Liver (tissue), 9 donors: Measurements from ENCODE around the gene PDE9A. TPM values are rescaled to one million over a fixed set of nuclear protein-coding genes. Genes with fewer than 3 reads are reported as not detected.

Experiments used
- DNase-seq: peaks from one replicate; pipeline ENCODE4 v3.0.0-alpha.2; 2017; ENCODE audit warnings: low spot score
- H3K27ac ChIP-seq, 2 donors: one replicate each; pipeline ENCODE4 v1.7.0; 2013; ENCODE audit warnings: inconsistent platforms in 2 of 2, low read length in 2 of 2, control low read depth in 1 of 2, low read depth in 1 of 2, mild to moderate bottlenecking in 1 of 2
- H3K27me3 ChIP-seq, 4 donors: one replicate each; pipeline versions ENCODE4 v1.6.1 to v1.7.0; 2013; ENCODE audit warnings: low read length in 3 of 4, inconsistent platforms in 1 of 4, mild to moderate bottlenecking in 1 of 4, moderate library complexity in 1 of 4; ENCODE audit not compliant: control insufficient read depth in 4 of 4, insufficient read depth in 4 of 4
- H3K36me3 ChIP-seq, 4 donors: one replicate each; pipeline versions ENCODE4 v1.6.1 to v1.7.0; 2013; ENCODE audit warnings: low read length in 3 of 4, mild to moderate bottlenecking in 3 of 4, low read depth in 1 of 4, moderate library complexity in 1 of 4; ENCODE audit not compliant: control insufficient read depth in 4 of 4, insufficient read depth in 3 of 4
- H3K4me1 ChIP-seq, 4 donors: one replicate each; pipeline versions ENCODE4 v1.6.1 to v1.7.0; 2013; ENCODE audit warnings: low read length in 3 of 4, mild to moderate bottlenecking in 3 of 4, moderate library complexity in 1 of 4; ENCODE audit not compliant: control insufficient read depth in 4 of 4, insufficient read depth in 4 of 4
- H3K4me3 ChIP-seq, 3 donors: one replicate each; pipeline versions ENCODE4 v1.6.1 to v1.7.0; 2013; ENCODE audit warnings: low read length in 3 of 3, control low read depth in 1 of 3, low read depth in 1 of 3, mild to moderate bottlenecking in 1 of 3
- H3K9ac ChIP-seq, 2 donors: one replicate each; pipeline ENCODE4 v1.7.0; 2013; ENCODE audit warnings: low read length in 2 of 2, mild to moderate bottlenecking in 2 of 2, moderate library complexity in 2 of 2, control low read depth in 1 of 2, low read depth in 1 of 2
- H3K9me3 ChIP-seq, 4 donors: one replicate each; pipeline versions ENCODE4 v1.6.1 to v1.7.0; 2013; ENCODE audit warnings: low read length in 3 of 4; ENCODE audit not compliant: control insufficient read depth in 4 of 4
- ATF3 ChIP-seq: IDR thresholded peaks from 2 replicates; pipeline ENCODE4 v1.6.1; 2016; ENCODE audit warnings: antibody characterized with exemption
- EGR1 ChIP-seq, 2 donors: IDR thresholded peaks; 2 replicates each; pipeline ENCODE4 v1.6.1; 2016 to 2018; ENCODE audit warnings: antibody characterized with exemption in 2 of 2, low read depth in 2 of 2
- FOXA1 ChIP-seq: IDR thresholded peaks from 2 replicates; pipeline ENCODE4 v1.6.1; 2016; ENCODE audit warnings: antibody characterized with exemption
- FOXA2 ChIP-seq: IDR thresholded peaks from 2 replicates; pipeline ENCODE4 v1.6.1; 2016; ENCODE audit warnings: antibody characterized with exemption
- GABPA ChIP-seq, 2 donors: IDR thresholded peaks in 1 of 2; conservative IDR thresholded peaks in 1 of 2; 2 replicates each; pipeline ENCODE4 v1.6.1; 2016; ENCODE audit warnings: antibody characterized with exemption in 2 of 2, mild to moderate bottlenecking in 1 of 2, moderate library complexity in 1 of 2
- HNF4A ChIP-seq, 2 donors: conservative IDR thresholded peaks; 2 replicates each; pipeline ENCODE4 v1.6.1; 2016; ENCODE audit warnings: antibody characterized with exemption in 2 of 2, mild to moderate bottlenecking in 2 of 2
- HNF4G ChIP-seq: IDR thresholded peaks from 2 replicates; pipeline ENCODE4 v1.6.1; 2016; ENCODE audit warnings: antibody characterized with exemption
- JUND ChIP-seq, 2 donors: IDR thresholded peaks; 2 replicates each; pipeline ENCODE4 v1.6.1; 2016; ENCODE audit warnings: antibody characterized with exemption in 2 of 2
- NR2F2 ChIP-seq: IDR thresholded peaks from 2 replicates; pipeline ENCODE4 v1.6.1; 2016; ENCODE audit warnings: antibody characterized with exemption
- RAD21 ChIP-seq, 2 donors: IDR thresholded peaks; 2 replicates each; pipeline ENCODE4 v1.6.1; 2016; ENCODE audit warnings: antibody characterized with exemption in 2 of 2, mild to moderate bottlenecking in 2 of 2
- RXRA ChIP-seq, 2 donors: IDR thresholded peaks; 2 replicates each; pipeline ENCODE4 v1.6.1; 2017 to 2018; ENCODE audit warnings: antibody characterized with exemption in 2 of 2, mild to moderate bottlenecking in 1 of 2
- SP1 ChIP-seq: IDR thresholded peaks from 2 replicates; pipeline ENCODE4 v1.6.1; 2018; ENCODE audit warnings: antibody characterized with exemption, mild to moderate bottlenecking
- TAF1 ChIP-seq: conservative IDR thresholded peaks from 2 replicates; pipeline ENCODE4 v1.6.1; 2016; ENCODE audit warnings: antibody characterized with exemption, mild to moderate bottlenecking
- YY1 ChIP-seq: IDR thresholded peaks from 2 replicates; pipeline ENCODE4 v1.6.1; 2016; ENCODE audit warnings: antibody characterized with exemption, mild to moderate bottlenecking
- ZBTB33 ChIP-seq: IDR thresholded peaks from 2 replicates; pipeline ENCODE4 v1.6.1; 2016; ENCODE audit warnings: antibody characterized with exemption
- WGBS: extraction: QIAGEN DNeasy Blood & Tissue Kit; methylation state at CpG from one replicate; pipeline ENCODE4 v1.1.7; 2013; 5-methylcytosine and 5-hydroxymethylcytosine counted together
- polyA plus RNA-seq, 2 donors: library from polyadenylated mRNA; stranded (reverse) in 1 of 2; unstranded in 1 of 2; fragments of 200-250 nt in 1 of 2; fragments of >200 nt in 1 of 2; fragmentation: Nextera tagmentation in 1 of 2; extraction: Ambion mirVana in 1 of 2; gene quantifications; one replicate each; pipeline versions ENCODE4 v1.2.1 to v1.2.3, GENCODE V29; 2013 to 2015
- total RNA-seq, 2 donors: library from RNA; depleted of rRNA; stranded (reverse); fragments of >200 nt; gene quantifications; one replicate each; pipeline ENCODE4 v1.2.3, GENCODE V29; 2014
- TF ChIP-seq, protein P1 (sequence below): IDR thresholded peaks from 2 replicates; pipeline ENCODE4 v1.6.1; 2016; ENCODE audit warnings: antibody characterized with exemption, mild to moderate bottlenecking
- TF ChIP-seq, protein P2 (sequence below): fragments of 150-350 bp; IDR thresholded peaks from 2 replicates; pipeline ENCODE4 v1.5.1; 2017; ENCODE audit warnings: improper control_type of control experiment, low read depth, low read length; ENCODE audit not compliant: missing input control
- TF ChIP-seq, protein P3 (sequence below): IDR thresholded peaks from 2 replicates; pipeline ENCODE4 v1.6.1; 2016; ENCODE audit warnings: antibody characterized with exemption
- donor health status: healthy.
- donor health status: healthy.
- donor health status: healthy.
- donor health status: healthy.
- donor health status: healthy.

Gene PDE9A
- total and polyA plus RNA-seq, 4 donors, result 1.5 to 4.2 (median 2.7) TPM

- TF ChIP-seq, protein P1, sequence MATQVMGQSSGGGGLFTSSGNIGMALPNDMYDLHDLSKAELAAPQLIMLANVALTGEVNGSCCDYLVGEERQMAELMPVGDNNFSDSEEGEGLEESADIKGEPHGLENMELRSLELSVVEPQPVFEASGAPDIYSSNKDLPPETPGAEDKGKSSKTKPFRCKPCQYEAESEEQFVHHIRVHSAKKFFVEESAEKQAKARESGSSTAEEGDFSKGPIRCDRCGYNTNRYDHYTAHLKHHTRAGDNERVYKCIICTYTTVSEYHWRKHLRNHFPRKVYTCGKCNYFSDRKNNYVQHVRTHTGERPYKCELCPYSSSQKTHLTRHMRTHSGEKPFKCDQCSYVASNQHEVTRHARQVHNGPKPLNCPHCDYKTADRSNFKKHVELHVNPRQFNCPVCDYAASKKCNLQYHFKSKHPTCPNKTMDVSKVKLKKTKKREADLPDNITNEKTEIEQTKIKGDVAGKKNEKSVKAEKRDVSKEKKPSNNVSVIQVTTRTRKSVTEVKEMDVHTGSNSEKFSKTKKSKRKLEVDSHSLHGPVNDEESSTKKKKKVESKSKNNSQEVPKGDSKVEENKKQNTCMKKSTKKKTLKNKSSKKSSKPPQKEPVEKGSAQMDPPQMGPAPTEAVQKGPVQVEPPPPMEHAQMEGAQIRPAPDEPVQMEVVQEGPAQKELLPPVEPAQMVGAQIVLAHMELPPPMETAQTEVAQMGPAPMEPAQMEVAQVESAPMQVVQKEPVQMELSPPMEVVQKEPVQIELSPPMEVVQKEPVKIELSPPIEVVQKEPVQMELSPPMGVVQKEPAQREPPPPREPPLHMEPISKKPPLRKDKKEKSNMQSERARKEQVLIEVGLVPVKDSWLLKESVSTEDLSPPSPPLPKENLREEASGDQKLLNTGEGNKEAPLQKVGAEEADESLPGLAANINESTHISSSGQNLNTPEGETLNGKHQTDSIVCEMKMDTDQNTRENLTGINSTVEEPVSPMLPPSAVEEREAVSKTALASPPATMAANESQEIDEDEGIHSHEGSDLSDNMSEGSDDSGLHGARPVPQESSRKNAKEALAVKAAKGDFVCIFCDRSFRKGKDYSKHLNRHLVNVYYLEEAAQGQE, result peak; percentile 67
- TF ChIP-seq FOXA1, result peak; percentile 81
Observed at GRCh38 chr21:42737951-42738590, 84.7 kb downstream of the PDE9A start (continued).

DNA sequence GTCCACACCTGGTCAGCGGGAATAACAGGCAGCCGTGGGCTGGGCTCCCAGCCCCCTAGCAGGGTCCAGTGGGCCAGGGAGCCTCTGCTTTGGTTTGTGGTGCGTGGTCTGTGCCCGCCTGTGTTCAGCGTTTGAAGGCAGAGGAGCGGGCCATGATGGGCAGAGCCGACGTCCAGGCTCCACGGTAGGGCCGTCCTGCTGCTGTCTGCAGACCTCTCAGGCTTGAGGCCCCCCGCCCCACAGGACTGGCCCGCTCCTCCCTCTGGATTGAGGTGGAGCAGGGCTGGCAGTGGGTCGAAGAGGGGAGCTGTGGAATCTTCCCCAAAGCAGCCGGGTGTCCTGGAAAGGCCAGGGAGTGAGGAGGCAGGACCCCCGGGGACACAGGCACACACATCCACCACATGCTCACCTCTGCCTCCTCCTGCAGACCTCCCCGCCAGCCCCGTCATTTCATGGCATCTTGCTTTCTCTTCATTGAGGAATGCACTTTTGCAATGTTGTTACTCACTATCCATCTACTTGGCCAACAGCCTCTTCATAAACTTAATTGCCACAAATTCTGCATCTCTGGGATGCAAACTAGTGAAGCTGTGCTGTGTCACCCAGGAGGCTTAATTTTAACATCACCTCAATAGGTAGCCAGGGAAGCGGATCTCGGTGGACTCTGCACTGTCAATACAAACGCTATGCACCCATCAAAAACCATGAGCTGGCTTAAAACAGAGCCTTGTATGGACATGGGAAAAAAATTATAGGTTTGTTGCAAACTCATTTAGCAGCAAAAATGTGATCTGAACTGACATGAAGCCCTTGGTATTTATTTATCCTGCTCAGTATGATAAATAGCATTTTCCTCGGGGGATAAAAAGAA is 85.9 kb downstream of the PDE9A start:
- no peaks in the 10 kb centered on the region for H3K27me3 ChIP-seq
- H3K36me3 ChIP-seq, result no peaks in the 10 kb centered on the region
- WGBS, result 84% methylated on average over 21 of the region's 21 CpGs
- no peaks in the 10 kb centered on the region for H3K9me3 ChIP-seq
- no peak overlapping the region for H3K9ac ChIP-seq
- H3K27ac ChIP-seq, result peak overlapping the region; percentile 93 to 98
- TF ChIP-seq HNF4G (peak; percentile 48), JUND (IDR thresholded peaks at IDR 0.05) (no peak), GABPA (IDR thresholded peaks at IDR 0.05 in 1 of 2, conservative IDR thresholded peaks at IDR 0.05 in 1 of 2) (no peak), RXRA (IDR thresholded peaks at IDR 0.05) (peak in 1 of 2 donors; percentile 19), FOXA1 (no peak), ATF3 (no peak), NR2F2 (no peak), YY1 (no peak), HNF4A (conservative IDR thresholded peaks at IDR 0.05) (peak; percentile 66 to 87), TAF1 (no peak), ZBTB33 (no peak), RAD21 (IDR thresholded peaks at IDR 0.05) (peak in 1 of 2 donors; percentile 53), SP1 (peak; percentile 89), EGR1 (IDR thresholded peaks at IDR 0.05; ENCODE audit: low read depth in 2 of 2) (no peak), FOXA2 (peak; percentile 5)
- TF ChIP-seq, protein P1, result no peak
- TF ChIP-seq, protein P2, sequence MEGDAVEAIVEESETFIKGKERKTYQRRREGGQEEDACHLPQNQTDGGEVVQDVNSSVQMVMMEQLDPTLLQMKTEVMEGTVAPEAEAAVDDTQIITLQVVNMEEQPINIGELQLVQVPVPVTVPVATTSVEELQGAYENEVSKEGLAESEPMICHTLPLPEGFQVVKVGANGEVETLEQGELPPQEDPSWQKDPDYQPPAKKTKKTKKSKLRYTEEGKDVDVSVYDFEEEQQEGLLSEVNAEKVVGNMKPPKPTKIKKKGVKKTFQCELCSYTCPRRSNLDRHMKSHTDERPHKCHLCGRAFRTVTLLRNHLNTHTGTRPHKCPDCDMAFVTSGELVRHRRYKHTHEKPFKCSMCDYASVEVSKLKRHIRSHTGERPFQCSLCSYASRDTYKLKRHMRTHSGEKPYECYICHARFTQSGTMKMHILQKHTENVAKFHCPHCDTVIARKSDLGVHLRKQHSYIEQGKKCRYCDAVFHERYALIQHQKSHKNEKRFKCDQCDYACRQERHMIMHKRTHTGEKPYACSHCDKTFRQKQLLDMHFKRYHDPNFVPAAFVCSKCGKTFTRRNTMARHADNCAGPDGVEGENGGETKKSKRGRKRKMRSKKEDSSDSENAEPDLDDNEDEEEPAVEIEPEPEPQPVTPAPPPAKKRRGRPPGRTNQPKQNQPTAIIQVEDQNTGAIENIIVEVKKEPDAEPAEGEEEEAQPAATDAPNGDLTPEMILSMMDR, result no peak
- TF ChIP-seq, protein P3, sequence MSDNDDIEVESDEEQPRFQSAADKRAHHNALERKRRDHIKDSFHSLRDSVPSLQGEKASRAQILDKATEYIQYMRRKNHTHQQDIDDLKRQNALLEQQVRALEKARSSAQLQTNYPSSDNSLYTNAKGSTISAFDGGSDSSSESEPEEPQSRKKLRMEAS, result no peak
- H3K4me1 ChIP-seq, result peaks cover 23 to 45% (median 37%) of the 10 kb centered on the region in 4 donors
- no peak for DNase-seq
- no peak overlapping the region for H3K4me3 ChIP-seq
